HG03575 (cell line): ENCODE data around the gene MID1IP1.

Experiments
- ATAC-seq: cut with Tn5 transposase; IDR thresholded peaks from one replicate; pipeline ENCODE4 v1.9.1; 2021; ENCODE audit not compliant: unreplicated experiment, insufficient number of reproducible peaks, low FRiP score; ENCODE audit errors: extremely low read depth

Gene MID1IP1

DNA sequence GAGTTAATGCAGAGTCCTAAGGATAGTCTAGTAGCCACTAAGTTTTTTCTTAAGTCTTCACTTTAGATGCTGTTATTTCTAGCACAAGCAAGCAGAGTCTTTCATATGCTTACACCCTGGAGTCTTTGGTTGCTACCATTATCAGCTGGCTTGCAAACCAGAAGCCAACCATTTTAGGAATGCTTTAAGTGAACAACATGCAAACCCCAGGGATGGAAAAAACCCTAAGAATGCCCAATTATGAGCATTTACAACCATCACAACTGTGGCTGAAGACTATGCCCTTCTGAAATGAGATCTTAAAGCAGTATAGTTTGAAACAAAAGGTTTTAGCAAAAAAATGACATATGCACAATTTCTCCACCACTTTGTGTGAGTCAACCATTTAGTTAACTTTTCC is 6.6 kb downstream of the MID1IP1 start:
- ATAC-seq = no peak

DNA sequence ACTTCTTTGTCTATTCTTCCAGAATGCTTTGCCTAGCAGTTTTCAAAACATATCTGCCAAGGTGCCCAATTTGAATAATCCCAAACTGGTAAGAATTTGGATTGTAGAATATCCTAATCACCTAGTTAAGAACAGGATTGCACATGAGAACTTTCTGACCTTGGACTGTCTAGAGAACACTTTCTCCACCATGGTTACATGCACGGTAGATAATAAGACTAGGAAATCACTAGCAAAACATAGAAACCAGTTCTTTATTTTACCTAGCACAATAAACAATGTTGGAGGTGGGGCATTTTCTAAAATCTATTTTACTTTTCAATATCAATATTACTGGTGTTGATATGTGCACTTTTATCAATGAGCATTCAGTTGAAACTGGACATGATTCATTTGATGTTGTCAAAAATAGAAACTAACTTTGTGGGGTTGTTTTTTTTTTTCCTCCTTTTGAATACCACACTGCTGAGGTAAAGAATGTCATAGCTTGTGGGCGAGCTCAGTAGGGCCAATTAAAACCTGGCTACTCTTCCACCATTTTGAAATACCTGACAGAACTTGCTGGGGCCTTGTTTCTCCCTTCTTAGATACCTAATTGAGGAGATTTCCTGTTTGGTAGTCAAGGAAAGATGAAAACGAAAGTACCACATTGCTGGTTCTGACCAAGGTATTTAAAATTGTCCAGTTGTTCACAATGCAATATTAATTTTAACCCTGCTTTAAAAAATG is 10.4 kb downstream of the MID1IP1 start:
- ATAC-seq = no peak

DNA sequence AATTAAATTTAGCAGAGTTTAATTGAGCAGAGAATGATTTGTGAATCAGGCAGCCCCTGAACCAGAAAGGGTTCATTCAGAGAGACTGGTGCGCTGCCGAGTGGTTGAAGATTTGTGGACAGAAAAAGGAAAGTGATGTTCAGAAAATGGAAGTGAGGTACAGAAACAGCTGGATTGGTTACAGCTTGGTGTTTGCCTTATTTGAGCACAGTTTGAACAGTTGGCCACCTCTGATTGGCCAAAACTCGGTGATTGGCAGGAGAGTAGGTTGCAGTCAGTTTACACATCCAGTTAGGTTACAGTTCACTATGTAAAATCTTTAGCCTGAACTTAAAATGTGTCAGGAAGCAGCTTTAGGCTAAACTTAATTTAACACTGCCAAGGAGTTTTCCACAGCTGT is 14.9 kb downstream of the MID1IP1 start:
- ATAC-seq = no peak

DNA sequence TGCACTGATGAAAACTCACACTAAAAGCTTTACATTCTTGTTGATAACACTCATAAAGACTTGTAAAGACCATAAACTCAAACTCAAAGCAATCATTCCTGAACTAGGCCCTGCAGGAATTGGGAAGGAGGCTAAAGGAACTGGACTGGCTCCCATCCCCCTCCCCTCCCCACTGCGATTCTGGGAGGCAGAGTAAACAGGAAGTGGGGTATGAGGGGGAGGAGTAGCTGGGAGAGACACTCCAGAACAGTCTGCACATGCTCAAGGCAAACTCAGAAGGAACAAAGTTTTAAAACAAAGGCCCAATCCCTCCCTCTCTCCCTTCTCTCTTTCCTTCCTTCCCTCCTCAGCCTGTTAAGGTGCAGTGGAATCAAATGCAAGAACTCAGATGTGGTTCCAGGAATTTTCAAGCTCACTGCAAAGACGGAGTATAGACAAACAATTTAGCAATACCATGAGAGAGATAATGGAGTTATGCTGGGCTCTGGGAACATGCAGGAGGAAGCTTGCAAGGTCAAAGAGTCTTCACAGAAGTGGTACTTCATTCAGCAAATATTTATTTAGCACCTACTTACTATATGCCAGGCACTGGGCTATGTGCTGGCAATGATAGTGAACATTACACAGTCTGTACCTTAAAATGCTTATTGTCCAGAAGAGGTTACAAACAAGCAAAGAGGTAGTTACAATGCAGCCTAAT is 15.9 kb downstream of the MID1IP1 start:
- no peak for ATAC-seq

DNA sequence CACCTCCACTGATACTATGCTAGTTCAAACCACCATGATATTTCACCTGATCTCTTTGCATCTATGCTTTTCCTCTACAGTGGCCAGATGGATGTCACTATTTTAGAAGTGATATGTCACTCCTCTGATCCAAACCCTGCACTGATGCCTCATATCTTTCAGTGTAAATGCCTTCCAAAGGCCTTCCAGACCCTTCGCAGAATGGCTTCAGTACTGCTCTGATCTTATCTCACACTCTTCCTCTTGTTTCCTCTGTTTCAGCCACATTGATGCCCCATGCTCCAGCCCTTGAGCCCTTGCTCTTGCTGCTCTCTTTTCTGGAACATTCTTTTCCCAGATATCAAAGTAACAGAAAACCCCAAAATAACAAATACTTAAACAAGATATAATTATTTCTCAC is 17.9 kb downstream of the MID1IP1 start:
- no peak for ATAC-seq

DNA sequence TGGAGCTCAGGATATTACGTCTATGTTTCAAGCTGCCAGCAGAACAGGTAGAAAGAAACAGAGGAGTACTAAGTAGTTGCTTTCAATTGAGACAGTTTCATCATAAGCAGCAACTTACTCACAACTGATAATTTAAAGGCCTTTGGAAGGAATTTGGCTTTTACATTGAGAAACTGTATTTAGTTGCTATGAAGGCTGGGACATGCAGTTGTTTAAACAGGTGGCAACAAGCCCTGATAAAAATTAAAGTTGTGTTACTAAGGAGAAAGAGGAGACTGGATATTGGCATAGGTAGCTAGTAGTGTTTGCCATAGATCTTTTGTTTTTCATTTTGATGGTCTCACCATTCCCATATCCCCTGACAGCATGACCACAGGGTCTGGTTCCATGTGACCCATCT is 18.4 kb downstream of the MID1IP1 start:
- no peak for ATAC-seq

DNA sequence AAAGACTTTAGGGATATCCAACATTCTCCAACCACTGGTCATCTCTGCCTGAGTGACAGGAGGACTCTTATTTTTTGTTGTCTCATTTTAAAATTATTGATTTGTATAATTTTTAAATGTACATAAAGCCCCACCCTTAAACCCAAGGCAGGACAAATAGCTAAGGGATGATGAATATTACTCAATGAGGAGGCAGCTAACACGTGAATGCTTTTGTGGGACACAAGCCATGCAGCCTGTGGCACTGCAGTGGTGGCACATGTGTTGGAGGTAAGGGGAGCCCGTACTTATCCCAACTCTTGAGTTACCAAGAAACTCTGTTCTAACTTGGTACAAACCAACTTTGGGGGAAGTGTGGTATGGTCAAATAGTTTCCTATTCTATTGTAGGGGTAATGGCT is 19.5 kb downstream of the MID1IP1 start:
- ATAC-seq = no peak

DNA sequence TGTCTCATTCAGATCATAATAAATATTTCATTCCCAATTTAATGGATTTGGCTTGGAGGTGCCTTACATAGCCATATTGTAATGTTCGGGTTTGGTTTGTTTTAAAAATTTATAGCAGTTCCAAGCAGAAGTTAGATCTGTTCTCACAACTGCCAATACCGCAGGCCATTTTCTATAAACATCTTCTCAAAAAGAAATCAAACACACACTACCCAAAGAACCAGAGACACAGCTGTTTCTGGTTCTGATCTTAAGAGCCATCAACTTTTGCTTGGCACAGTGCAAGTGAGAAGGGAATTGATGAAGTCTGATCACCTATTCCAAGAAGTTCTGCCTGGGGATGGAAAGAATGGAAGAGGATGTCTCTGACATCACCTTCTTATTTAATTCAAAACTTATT is 22.9 kb downstream of the MID1IP1 start:
- ATAC-seq = no peak

DNA sequence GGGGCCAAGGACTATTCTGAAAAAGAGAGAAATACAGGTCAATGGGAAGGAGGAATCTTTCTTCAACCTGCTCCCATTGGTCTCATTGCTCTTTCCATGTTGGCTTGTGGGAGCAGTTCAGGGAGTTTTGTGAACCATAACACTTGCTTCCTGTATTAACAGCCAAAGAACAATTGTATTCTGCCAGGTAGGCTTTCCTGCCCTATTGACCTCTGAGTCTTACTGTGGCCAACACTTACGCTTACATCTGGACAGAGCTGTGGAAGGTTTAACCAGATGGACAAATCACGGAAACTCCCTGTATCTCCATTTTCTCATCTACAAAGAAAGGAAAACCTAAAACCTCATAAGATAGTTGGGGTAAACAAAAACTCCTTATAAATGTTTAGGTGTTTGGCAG is 30.7 kb downstream of the MID1IP1 start:
- ATAC-seq = no peak

DNA sequence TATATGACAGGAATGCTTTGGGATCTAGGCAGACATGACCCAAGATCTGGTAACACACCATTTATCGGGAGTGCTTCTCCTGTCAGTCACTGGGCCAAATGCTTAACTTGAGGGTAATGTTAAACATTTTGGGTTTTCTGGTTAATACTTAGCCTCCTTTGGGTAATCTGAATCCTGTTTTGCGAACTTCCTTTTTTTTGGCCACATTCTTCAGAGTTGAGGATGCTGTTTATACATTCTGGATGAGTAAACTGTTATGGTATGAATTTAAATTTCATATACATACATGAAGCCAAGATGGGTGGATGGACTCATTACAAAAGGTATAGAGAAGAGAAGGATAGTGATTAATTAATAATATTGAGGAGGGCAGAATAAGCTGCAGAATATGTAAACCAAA is 36.1 kb downstream of the MID1IP1 start:
- no peak for ATAC-seq

DNA sequence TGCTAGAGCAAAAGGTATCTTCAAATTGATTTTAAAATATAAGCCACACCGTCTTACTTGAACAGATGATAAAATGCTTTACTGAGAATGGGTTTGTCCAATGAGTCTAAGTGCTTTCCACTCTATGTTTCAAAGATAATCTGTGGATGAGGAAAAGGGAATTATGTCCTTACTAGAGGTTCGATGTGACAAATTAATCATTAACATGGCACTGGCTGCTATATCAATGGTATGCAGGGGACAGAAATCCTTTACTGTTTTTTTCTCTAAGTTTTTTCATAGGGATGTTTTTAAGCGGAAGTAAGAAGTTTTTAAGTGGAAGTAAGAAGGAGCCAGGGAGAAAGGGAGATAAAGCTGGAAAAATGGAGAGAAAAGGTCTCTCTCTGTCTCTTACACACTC is 38.0 kb downstream of the MID1IP1 start:
- ATAC-seq = no peak

DNA sequence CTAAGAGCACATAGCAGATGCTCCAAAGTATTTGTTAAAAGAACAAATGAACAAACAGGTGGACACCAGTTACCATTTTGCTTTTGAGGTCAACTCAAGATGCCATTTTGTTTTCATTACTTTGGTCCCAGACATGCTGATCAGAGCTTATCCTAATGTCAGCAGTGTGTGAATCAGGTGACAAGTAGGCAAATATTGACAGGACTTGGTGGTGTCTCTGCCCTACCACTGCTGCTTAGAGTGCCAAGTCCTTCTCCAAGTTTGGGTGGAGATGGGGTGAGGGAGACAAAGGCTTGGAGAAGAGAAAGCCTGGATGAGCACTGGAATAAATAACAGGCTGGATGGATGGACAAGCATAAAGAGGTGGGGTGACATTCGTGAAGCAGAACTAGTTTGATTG is 38.7 kb downstream of the MID1IP1 start:
- ATAC-seq = no peak

DNA sequence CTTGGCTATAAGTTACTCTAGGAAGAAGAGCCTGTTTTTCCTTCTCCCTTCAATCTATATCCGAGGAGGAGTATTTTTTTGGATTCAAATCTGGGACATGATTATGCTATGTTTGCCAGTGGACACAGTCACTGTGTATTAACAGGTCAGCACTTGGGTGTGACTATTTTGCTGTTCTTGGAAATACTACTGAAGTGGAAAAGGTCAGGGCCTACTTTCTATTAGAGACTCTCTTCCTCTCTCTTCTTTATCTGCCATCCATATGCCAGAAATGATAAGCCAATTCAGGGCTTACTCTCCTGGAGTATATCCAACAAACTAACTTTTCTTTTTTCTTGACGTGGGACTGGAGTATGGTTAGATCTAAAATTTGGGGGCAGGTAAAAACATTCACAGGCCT is 40.5 kb downstream of the MID1IP1 start:
- ATAC-seq = no peak

DNA sequence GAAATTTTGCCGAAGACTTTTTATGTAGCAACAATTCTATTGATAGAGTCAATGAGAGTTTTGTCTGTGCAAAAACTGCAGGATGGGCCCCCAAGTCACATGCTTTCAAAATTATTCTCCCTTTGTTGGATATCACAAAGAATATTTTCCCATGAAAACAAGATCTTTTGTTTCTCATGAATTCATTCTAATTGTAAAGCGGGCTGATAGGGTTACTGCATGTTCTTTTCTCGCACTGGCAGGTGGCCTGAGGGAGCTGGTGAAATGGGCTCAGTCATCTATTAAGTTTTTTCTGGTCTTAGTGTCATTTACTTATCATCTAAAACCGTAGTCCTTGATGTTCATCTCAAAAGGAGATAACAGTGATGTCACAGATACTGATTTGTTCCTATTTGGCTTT is 44.2 kb downstream of the MID1IP1 start:
- ATAC-seq = no peak

DNA sequence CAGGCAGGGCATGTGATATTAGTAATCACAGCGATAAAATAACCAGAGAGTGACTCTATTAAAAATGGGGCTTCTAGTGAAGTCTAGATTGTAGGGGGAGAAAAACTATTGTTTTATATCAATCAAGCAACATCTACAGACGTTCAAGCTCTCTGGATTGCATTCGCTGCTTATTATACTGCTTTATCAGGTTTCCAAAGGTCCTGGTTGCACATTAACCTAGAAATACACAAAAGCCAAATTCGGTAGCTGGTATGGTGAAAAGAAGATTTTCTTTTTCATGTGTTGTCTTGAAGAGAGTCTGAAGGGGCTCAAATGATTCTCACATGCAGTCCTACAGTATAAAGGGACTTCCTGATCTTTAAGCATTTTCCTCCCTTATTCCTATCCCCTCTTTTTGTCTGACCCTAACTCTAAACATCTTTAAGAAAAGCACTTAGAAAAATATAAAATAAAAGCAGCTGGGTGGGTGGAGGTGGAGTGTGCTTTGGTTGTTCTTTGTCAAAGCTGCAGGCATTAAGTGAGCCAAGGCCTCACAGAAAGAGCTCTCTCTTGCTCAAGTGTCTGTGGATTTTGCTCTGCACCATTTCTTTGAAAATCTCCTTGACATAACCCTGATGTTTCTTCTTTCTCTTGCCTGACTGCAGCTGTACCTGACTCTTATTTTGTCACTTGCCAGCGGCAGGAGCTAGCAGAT is 46.1 kb downstream of the MID1IP1 start:
- no peak for ATAC-seq

DNA sequence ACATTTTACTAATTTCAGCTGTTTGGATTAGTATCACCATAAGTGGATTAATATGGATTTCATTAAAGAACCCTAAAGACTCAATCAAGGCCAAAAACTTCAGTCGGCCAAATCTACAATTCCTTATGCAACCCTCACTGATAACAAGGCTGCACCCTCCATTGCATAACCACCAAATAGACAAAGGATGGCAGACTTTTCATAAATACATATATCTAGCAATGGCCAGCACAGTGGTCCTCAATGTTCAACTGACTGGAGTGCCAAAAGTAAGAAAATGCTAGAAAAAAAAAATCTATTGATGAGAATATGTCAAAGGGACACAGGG is 46.6 kb downstream of the MID1IP1 start:
- no peak for ATAC-seq

DNA sequence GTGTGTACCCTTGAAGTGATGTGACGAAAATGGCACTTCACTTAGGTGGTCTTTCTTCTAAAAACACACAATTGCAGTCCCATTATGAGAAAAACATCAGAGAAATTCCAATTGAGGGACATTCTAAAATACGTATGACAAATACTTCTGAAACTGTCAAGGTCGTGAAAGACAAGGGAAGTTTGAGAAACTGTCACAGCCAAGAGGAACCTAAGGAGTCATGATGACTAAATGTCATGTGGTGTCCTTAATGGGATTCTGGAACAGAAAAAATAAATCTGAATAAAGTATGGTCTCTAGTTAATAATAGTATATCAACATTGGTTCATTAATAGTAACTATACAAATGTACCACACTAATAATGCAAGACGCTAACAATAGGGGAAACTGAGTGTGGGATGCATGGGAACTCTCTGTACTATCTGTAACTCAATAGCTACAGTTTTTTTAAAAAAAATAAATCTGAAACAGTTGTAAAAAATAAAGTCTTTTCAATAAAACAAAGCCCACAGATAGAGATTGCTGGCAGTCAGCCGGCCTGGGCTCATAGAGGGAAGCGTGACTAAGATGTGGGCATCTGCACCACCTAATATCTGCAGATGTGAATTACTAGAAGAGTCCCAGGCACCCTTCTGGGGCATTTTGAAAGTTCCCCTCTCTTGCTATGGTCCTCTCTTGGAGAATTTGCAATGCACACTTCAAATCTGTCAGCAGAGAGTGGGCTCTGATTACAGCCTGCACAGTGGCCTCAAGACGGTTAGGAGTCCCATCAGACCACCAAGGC is 47.6 kb downstream of the MID1IP1 start:
- no peak for ATAC-seq

DNA sequence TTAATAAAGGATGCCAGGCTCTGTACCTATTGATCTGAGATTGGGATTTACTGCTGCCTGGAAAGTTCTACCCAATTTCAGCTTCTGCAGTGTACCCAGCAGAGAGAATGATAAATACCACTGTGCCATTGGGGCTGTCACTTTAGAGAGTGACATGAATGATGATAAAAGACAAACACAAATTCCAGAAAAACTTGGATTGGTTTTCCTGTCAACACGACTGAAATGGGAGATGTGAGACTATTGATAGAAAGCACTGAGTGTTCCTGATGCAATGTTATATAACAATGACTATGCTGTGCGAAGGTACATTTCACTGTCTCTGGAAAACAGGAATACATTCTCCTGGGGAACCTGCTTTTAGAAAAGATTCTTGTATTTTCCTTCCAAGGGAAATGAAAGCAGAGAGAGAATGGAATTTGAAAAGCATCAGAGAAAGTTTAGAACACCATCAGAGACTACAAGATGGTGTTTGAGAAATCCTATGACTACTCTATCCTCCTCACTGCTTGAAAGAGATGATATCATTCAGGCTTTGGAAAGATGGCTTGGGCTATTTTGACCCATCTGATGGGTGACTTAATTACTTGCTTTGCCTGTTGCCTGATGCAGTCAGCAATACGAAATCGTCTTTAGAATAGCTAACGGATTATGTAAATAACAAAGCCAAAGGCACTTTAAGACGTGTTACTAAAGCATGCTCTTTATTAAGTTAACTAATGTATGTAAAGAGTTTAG is 49.7 kb downstream of the MID1IP1 start:
- ATAC-seq = no peak

DNA sequence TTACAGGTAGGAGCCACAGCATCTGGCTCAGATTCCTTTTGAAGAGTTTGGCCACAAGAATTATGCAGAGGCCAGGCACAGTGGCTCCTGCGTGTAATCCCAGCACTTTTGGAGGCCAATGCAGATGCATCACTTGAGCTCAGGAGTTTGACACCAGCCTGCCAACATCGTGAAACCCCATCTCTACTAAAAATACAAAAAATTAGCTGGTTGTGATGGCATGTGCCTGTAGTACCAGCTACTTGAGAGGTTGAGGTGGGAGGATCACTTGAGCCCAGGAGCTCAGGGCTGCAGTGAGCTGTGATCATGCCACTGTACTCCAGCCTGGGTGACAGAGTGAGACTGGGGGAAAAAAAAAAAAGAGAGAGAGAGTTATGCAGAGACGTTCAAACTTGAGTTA is 53.0 kb downstream of the MID1IP1 start:
- no peak for ATAC-seq
